Measurements from ENCODE around the gene RMND5B.

The RMND5B gene

GRCh38 chr5:178163772-178164735, 33.2 kb downstream of the RMND5B start:
- peak overlapping the region in 3 of 11 experiments; percentile 6 to 41 (median 10); a peak in 4 of 22 replicates for H3K9ac ChIP-seq

GRCh38 chr5:178165581-178165980, 34.8 kb downstream of the RMND5B start:
- Histone ChIP-seq H3K4me3 (no peak overlapping the region), H3K4me1 (peaks cover 0 to 12% (median 3%) of the 10 kb centered on the region in 10 experiments; a peak in 8 of 20 replicates), H3K36me3 (no peaks in the 10 kb centered on the region), H3K9me3 (replicated peaks in 1 of 11) (no peaks in the 10 kb centered on the region), H3K4me2 (no peak overlapping the region), H4K20me1 (no peaks in the 10 kb centered on the region), H3K27me3 (no peaks in the 10 kb centered on the region), H3K9ac (no peak overlapping the region), H3K27ac (no peak overlapping the region)
- TF ChIP-seq Cebpa-rat (IDR thresholded peaks at IDR 0.05), result no peak

More at GRCh38 chr5:178163772-178164735, 33.2 kb downstream of the RMND5B start:
- no peak for TF ChIP-seq Cebpa-rat (IDR thresholded peaks at IDR 0.05)
- peaks cover 0 to 22% (median 11%) of the 10 kb centered on the region in 10 experiments; a peak in 13 of 20 replicates for H3K4me1 ChIP-seq
- H3K4me3 ChIP-seq, result peak overlapping the region in 6 of 10 experiments; percentile 24 to 61 (median 40); a peak in 7 of 20 replicates
- no peaks in the 10 kb centered on the region for H3K27me3 ChIP-seq
- H3K4me2 ChIP-seq, result peak overlapping the region; percentile 46 to 96 (median 71)
- no peaks in the 10 kb centered on the region for H3K9me3 ChIP-seq (replicated peaks in 1 of 11)
- H3K27ac ChIP-seq, result no peak overlapping the region
- H4K20me1 ChIP-seq, result no peaks in the 10 kb centered on the region
- H3K36me3 ChIP-seq, result no peaks in the 10 kb centered on the region

- Histone ChIP-seq H3K27ac (no peak overlapping the region), H3K9ac (no peak overlapping the region), H3K4me3 (no peak overlapping the region), H3K4me1 (no peaks in the 10 kb centered on the region; a peak in 1 of 20 replicates), H3K27me3 (no peaks in the 10 kb centered on the region), H3K36me3 (no peaks in the 10 kb centered on the region), H3K9me3 (replicated peaks in 1 of 11) (no peaks in the 10 kb centered on the region), H4K20me1 (no peaks in the 10 kb centered on the region), H3K4me2 (no peak overlapping the region)
- TF ChIP-seq Cebpa-rat (IDR thresholded peaks at IDR 0.05), result no peak
These were observed 39.6 kb downstream of the RMND5B start for GRCh38 chr5:178170455-178170854.

GRCh38 chr5:178174456-178174855, 43.6 kb downstream of the RMND5B start:
- H3K9me3 ChIP-seq (replicated peaks in 1 of 11), result 0 out of 22 replicates have a peak, but pooled peaks cover 0 to 1% (median 0%) of the 10 kb centered on the region in 11 experiments
- no peak overlapping the region for H3K4me2 ChIP-seq
- no peaks in the 10 kb centered on the region for H3K27me3 ChIP-seq
- H3K4me1 ChIP-seq, result no peaks in the 10 kb centered on the region
- H3K4me3 ChIP-seq, result no peak overlapping the region
- no peaks in the 10 kb centered on the region for H3K36me3 ChIP-seq
- no peaks in the 10 kb centered on the region for H4K20me1 ChIP-seq
- H3K27ac ChIP-seq, result no peak overlapping the region
- no peak overlapping the region for H3K9ac ChIP-seq
- no peak for TF ChIP-seq Cebpa-rat (IDR thresholded peaks at IDR 0.05)

GRCh38 chr5:178176791-178177190, 46.0 kb downstream of the RMND5B start:
- Histone ChIP-seq H3K27me3 (no peaks in the 10 kb centered on the region), H3K36me3 (no peaks in the 10 kb centered on the region), H4K20me1 (no peaks in the 10 kb centered on the region), H3K4me1 (peaks cover 0 to 5% (median 3%) of the 10 kb centered on the region in 10 experiments; a peak in 18 of 20 replicates), H3K4me3 (no peak overlapping the region), H3K9ac (no peak overlapping the region), H3K27ac (no peak overlapping the region), H3K9me3 (replicated peaks in 1 of 11) (0 out of 22 replicates have a peak, but pooled peaks cover 0 to 4% (median 0%) of the 10 kb centered on the region in 11 experiments), H3K4me2 (no peak overlapping the region)
- no peak for TF ChIP-seq Cebpa-rat (IDR thresholded peaks at IDR 0.05)

GRCh38 chr5:178177569-178177968, 46.8 kb downstream of the RMND5B start:
- Histone ChIP-seq H3K9ac (no peak overlapping the region), H3K9me3 (replicated peaks in 1 of 11) (0 out of 22 replicates have a peak, but pooled peaks cover 0 to 4% (median 0%) of the 10 kb centered on the region in 11 experiments), H3K4me3 (no peak overlapping the region), H3K4me2 (no peak overlapping the region), H3K27ac (no peak overlapping the region), H4K20me1 (no peaks in the 10 kb centered on the region), H3K36me3 (no peaks in the 10 kb centered on the region), H3K4me1 (peaks cover 7 to 13% (median 10%) of the 10 kb centered on the region in 10 experiments; a peak in 19 of 20 replicates), H3K27me3 (no peaks in the 10 kb centered on the region)
- TF ChIP-seq Cebpa-rat (IDR thresholded peaks at IDR 0.05), result no peak

- Histone ChIP-seq H3K4me2 (no peak overlapping the region), H4K20me1 (no peaks in the 10 kb centered on the region), H3K4me1 (peaks cover 7 to 15% (median 12%) of the 10 kb centered on the region in 10 experiments; a peak in 19 of 20 replicates), H3K9ac (no peak overlapping the region), H3K9me3 (replicated peaks in 1 of 11) (0 out of 22 replicates have a peak, but pooled peaks cover 0 to 4% (median 0%) of the 10 kb centered on the region in 11 experiments), H3K36me3 (no peaks in the 10 kb centered on the region), H3K27ac (no peak overlapping the region), H3K27me3 (no peaks in the 10 kb centered on the region), H3K4me3 (no peak overlapping the region)
- TF ChIP-seq Cebpa-rat (IDR thresholded peaks at IDR 0.05), result no peak
These were observed 49.5 kb downstream of the RMND5B start for GRCh38 chr5:178180141-178180863.

GRCh38 chr5:178182158-178182876, 51.5 kb downstream of the RMND5B start:
- Histone ChIP-seq H3K9me3 (replicated peaks in 1 of 11) (0 out of 22 replicates have a peak, but pooled peaks cover 0 to 4% (median 0%) of the 10 kb centered on the region in 11 experiments), H3K4me1 (peaks cover 7 to 21% (median 12%) of the 10 kb centered on the region in 10 experiments; a peak in 19 of 20 replicates), H3K27ac (peak overlapping the region in 7 of 11 experiments; percentile 3 to 46 (median 22); a peak in 7 of 22 replicates), H3K36me3 (no peaks in the 10 kb centered on the region), H3K4me3 (no peak overlapping the region), H3K4me2 (peak overlapping the region; percentile 20 to 70 (median 55)), H3K27me3 (no peaks in the 10 kb centered on the region), H4K20me1 (no peaks in the 10 kb centered on the region), H3K9ac (no peak overlapping the region)
- TF ChIP-seq Cebpa-rat (IDR thresholded peaks at IDR 0.05), result no peak
